IMR-90 (cell line): ENCODE data around the gene CHRM1. TPM values are rescaled to one million over a fixed set of nuclear protein-coding genes. Genes with fewer than 3 reads are reported as not detected.

Experiments used
- ATAC-seq: fragments of 200-7000 bp; cut with Tn5 transposase; 2 replicates; pipeline ENCODE4 v1.9.1; 2020; ENCODE audit warnings: low read depth, mild to moderate bottlenecking, moderate library complexity
- BruUV-seq: library from RNA; stranded (reverse); fragments of 400-500 nt; replicated peaks from 2 replicates; lab custom pipeline; 2021; lab: Mats Ljungman, UMichigan
- CTCF ChIA-PET: fragments of 300-600 bp; formaldehyde crosslinking; extraction: SDS; loops from one replicate; lab custom pipeline; 2021; ENCODE audit warnings: antibody characterized with exemption; lab: Yijun Ruan, JAX
- POLR2A ChIA-PET: fragments of 300-600 bp; sonication (Branson Sonifier 250); formaldehyde crosslinking; loops from one replicate; lab custom pipeline; 2022; ENCODE audit warnings: antibody characterized with exemption; ENCODE audit not compliant: unreplicated experiment; lab: Charles Lee
- DNase-seq: peaks from one replicate; pipeline ENCODE4 v3.0.0; 2013
- H2AFZ ChIP-seq: replicated peaks from 2 replicates; pipeline ENCODE3; 2013; ENCODE audit warnings: low read length, mild to moderate bottlenecking; ENCODE audit not compliant: poor library complexity
- H2AK5ac ChIP-seq: 2 replicates; pipeline ENCODE4 v1.6.1; 2013; ENCODE audit warnings: low read depth, low read length, inconsistent platforms
- H2AK9ac ChIP-seq: replicated peaks from 2 replicates; pipeline ENCODE3; 2013; ENCODE audit warnings: mild to moderate bottlenecking, low read depth, low read length, moderate library complexity; ENCODE audit not compliant: poor library complexity
- H2BK120ac ChIP-seq: 2 replicates; pipeline ENCODE4 v1.6.1; 2013; ENCODE audit warnings: low read depth, low read length, inconsistent platforms
- H2BK15ac ChIP-seq: 3 replicates; pipeline ENCODE4 v1.6.1; 2013; ENCODE audit warnings: low read depth, low read length, inconsistent platforms
- H2BK20ac ChIP-seq: 2 replicates; pipeline ENCODE4 v1.6.1; 2013; ENCODE audit warnings: low read depth, mild to moderate bottlenecking, inconsistent platforms, low read length, moderate library complexity
- H2BK5ac ChIP-seq: 2 replicates; pipeline ENCODE4 v1.6.1; 2013; ENCODE audit warnings: mild to moderate bottlenecking, low read depth, low read length, inconsistent platforms; ENCODE audit not compliant: poor library complexity, severe bottlenecking
- H3K14ac ChIP-seq: replicated peaks from 2 replicates; pipeline ENCODE4 v1.6.1; 2013; ENCODE audit warnings: low read depth, low read length, inconsistent platforms
- H3K18ac ChIP-seq: 2 replicates; pipeline ENCODE4 v1.6.1; 2013; ENCODE audit warnings: low read depth, low read length, control low read depth
- H3K23ac ChIP-seq: 2 replicates; pipeline ENCODE4 v1.6.1; 2013; ENCODE audit warnings: low read depth, low read length, inconsistent platforms
- H3K27ac ChIP-seq: 2 replicates; pipeline ENCODE4 v1.5.1; 2013; ENCODE audit warnings: mild to moderate bottlenecking, control low read depth, low read length; ENCODE audit not compliant: insufficient read depth
- H3K27me3 ChIP-seq: 2 replicates; pipeline ENCODE4 v1.6.1; 2013; ENCODE audit warnings: low read length; ENCODE audit not compliant: control insufficient read depth, insufficient read depth
- H3K36me3 ChIP-seq: 2 replicates; pipeline ENCODE4 v1.6.1; 2013; ENCODE audit warnings: low read length, mixed read lengths; ENCODE audit not compliant: control insufficient read depth, insufficient read depth
- H3K4ac ChIP-seq: 2 replicates; pipeline ENCODE4 v1.6.1; 2013; ENCODE audit warnings: low read depth, low read length, inconsistent platforms
- H3K4me1 ChIP-seq: 2 replicates; pipeline ENCODE4 v1.6.1; 2013; ENCODE audit warnings: low read length, mixed read lengths; ENCODE audit not compliant: control insufficient read depth, insufficient read depth
- H3K4me2 ChIP-seq: 2 replicates; pipeline ENCODE4 v1.6.1; 2013; ENCODE audit warnings: low read depth, mild to moderate bottlenecking, control low read depth, low read length, moderate library complexity
- H3K4me3 ChIP-seq: 2 replicates; pipeline ENCODE4 v1.5.1; 2013; ENCODE audit warnings: low read depth, mild to moderate bottlenecking, control low read depth, low read length, moderate library complexity; ENCODE audit not compliant: insufficient read depth
- H3K56ac ChIP-seq: 2 replicates; pipeline ENCODE4 v1.6.1; 2013; ENCODE audit warnings: low read length, inconsistent platforms; ENCODE audit not compliant: insufficient read depth; ENCODE audit errors: extremely low read depth
- H3K79me1 ChIP-seq, 2 experiments: 2 replicates each; pipeline ENCODE4 v1.6.1; 2013; ENCODE audit warnings: low read length in 2 of 2, inconsistent platforms in 1 of 2, low read depth in 1 of 2
- H3K9ac ChIP-seq: 2 replicates; pipeline ENCODE4 v1.6.1; 2013; ENCODE audit warnings: low read depth, low read length, control low read depth
- H3K9me1 ChIP-seq: 2 replicates; pipeline ENCODE4 v1.6.1; 2013; ENCODE audit warnings: low read length, inconsistent platforms; ENCODE audit not compliant: insufficient read depth
- H3K9me3 ChIP-seq: 2 replicates; pipeline ENCODE4 v1.6.1; 2013; ENCODE audit warnings: low read length; ENCODE audit not compliant: control insufficient read depth, insufficient read depth
- H4K20me1 ChIP-seq: 2 replicates; pipeline ENCODE4 v1.6.1; 2013; ENCODE audit warnings: low read length, inconsistent platforms; ENCODE audit not compliant: insufficient read depth
- H4K5ac ChIP-seq: 2 replicates; pipeline ENCODE4 v1.6.1; 2013; ENCODE audit warnings: mild to moderate bottlenecking, low read depth, low read length, control low read depth
- H4K8ac ChIP-seq, 2 experiments: 2 replicates each; pipeline ENCODE4 v1.6.1; 2013; ENCODE audit warnings: low read depth in 2 of 2, low read length in 2 of 2, control low read depth in 1 of 2, inconsistent platforms in 1 of 2
- H4K91ac ChIP-seq: 2 replicates; pipeline ENCODE4 v1.6.1; 2013; ENCODE audit warnings: low read depth, low read length, inconsistent platforms; ENCODE audit not compliant: insufficient read depth
- BHLHE40 ChIP-seq: fragments of 150-350 bp; IDR thresholded peaks from 2 replicates; pipeline ENCODE4 v1.6.1; 2016; ENCODE audit warnings: mild to moderate bottlenecking, low read depth, low read length
- CEBPB ChIP-seq: IDR thresholded peaks from 2 replicates; pipeline ENCODE4 v1.6.1; 2012; ENCODE audit warnings: low read depth, low read length, improper control_type of control experiment
- CHD1 ChIP-seq: IDR thresholded peaks from 2 replicates; pipeline ENCODE4 v1.6.1; 2012; ENCODE audit warnings: low read depth, low read length, improper control_type of control experiment
- FOS ChIP-seq: fragments of 150-350 bp; IDR thresholded peaks from 2 replicates; pipeline ENCODE4 v1.6.1; 2016; ENCODE audit warnings: low read depth, low read length
- MAFK ChIP-seq: IDR thresholded peaks from 2 replicates; pipeline ENCODE4 v1.6.1; 2012; ENCODE audit warnings: low read depth, low read length, improper control_type of control experiment
- MAZ ChIP-seq: IDR thresholded peaks from 2 replicates; pipeline ENCODE4 v1.6.1; 2012; ENCODE audit warnings: low read depth, mild to moderate bottlenecking, low read length, improper control_type of control experiment, moderate library complexity, borderline replicate concordance
- MXI1 ChIP-seq: IDR thresholded peaks from 2 replicates; pipeline ENCODE4 v1.6.1; 2012; ENCODE audit warnings: low read depth, mild to moderate bottlenecking, low read length, moderate library complexity, borderline replicate concordance
- NFE2L2 ChIP-seq: fragments of 150-350 bp; IDR thresholded peaks from 2 replicates; pipeline ENCODE4 v1.6.1; 2016; ENCODE audit warnings: low read depth, mild to moderate bottlenecking, low read length
- POLR2A ChIP-seq: IDR thresholded peaks from 2 replicates; pipeline ENCODE4 v1.6.1; 2012; ENCODE audit warnings: mild to moderate bottlenecking, low read depth, low read length
- RAD21 ChIP-seq: IDR thresholded peaks from 2 replicates; pipeline ENCODE4 v1.6.1; 2012; ENCODE audit warnings: low read length, improper control_type of control experiment
- RCOR1 ChIP-seq: IDR thresholded peaks from 2 replicates; pipeline ENCODE4 v1.6.1; 2012; ENCODE audit warnings: mild to moderate bottlenecking, low read length, improper control_type of control experiment; ENCODE audit not compliant: insufficient replicate concordance
- SMC3 ChIP-seq: fragments of 150-350 bp; IDR thresholded peaks from 2 replicates; pipeline ENCODE4 v1.6.1; 2016; ENCODE audit warnings: low read depth, mild to moderate bottlenecking, antibody characterized with exemption, low read length, moderate library complexity
- WGBS, 2 experiments: methylation state at CpG; one replicate each; pipeline versions ENCODE4 v1.1.5 to v1.1.7; 2013; ENCODE audit warnings: missing lambda C conversion rate in 2 of 2; ENCODE audit not compliant: insufficient read length in 1 of 2; ENCODE audit errors: extremely low coverage in 2 of 2; 5-methylcytosine and 5-hydroxymethylcytosine counted together
- dilution Hi-C: fragments of 300-500 bp; cut with HindIII; formaldehyde crosslinking; loops from one replicate; pipeline ENCODE4 v1.14.3; 2018; ENCODE audit warnings: low sequenced_read_pairs; ENCODE audit not compliant: unreplicated experiment
- in situ Hi-C: fragments of 300-500 bp; cut with MboI; formaldehyde crosslinking; loops from 3 replicates; pipeline ENCODE4 v1.14.3; 2019; ENCODE audit warnings: low sequenced_read_pairs, inconsistent platforms, mixed read lengths
- intact Hi-C: fragments of 100-400 bp; cut with micrococcal nuclease; formaldehyde crosslinking; loops from 2 replicates; pipeline ENCODE4 v1.10.0; 2022
- polyA plus RNA-seq, 3 experiments: library from polyadenylated mRNA; depleted of rRNA; stranded (reverse); fragments of >200 nt; gene quantifications; 2 replicates each; pipeline ENCODE4 v1.2.3, GENCODE V29; 2012; ENCODE audit warnings: low replicate concordance in 1 of 3
- total RNA-seq: library from RNA; depleted of rRNA; stranded (reverse); fragments of >200 nt; gene quantifications from 2 replicates; pipeline ENCODE4 v1.2.3, GENCODE V29; 2012
- TF ChIP-seq, protein P1 (sequence below): conservative IDR thresholded peaks from 2 replicates; pipeline ENCODE4 v1.5.1; 2012; ENCODE audit warnings: mild to moderate bottlenecking, low read depth, low read length, improper control_type of control experiment
- TF ChIP-seq, protein P2 (sequence below): fragments of 150-350 bp; IDR thresholded peaks from 2 replicates; pipeline ENCODE4 v1.6.1; 2017; ENCODE audit warnings: mild to moderate bottlenecking, antibody characterized with exemption, low read length, low read depth

The CHRM1 gene
- total and polyA plus RNA-seq, 2 of the 4 experiments (the other 2 are of a cell fraction): not detected

DNA sequence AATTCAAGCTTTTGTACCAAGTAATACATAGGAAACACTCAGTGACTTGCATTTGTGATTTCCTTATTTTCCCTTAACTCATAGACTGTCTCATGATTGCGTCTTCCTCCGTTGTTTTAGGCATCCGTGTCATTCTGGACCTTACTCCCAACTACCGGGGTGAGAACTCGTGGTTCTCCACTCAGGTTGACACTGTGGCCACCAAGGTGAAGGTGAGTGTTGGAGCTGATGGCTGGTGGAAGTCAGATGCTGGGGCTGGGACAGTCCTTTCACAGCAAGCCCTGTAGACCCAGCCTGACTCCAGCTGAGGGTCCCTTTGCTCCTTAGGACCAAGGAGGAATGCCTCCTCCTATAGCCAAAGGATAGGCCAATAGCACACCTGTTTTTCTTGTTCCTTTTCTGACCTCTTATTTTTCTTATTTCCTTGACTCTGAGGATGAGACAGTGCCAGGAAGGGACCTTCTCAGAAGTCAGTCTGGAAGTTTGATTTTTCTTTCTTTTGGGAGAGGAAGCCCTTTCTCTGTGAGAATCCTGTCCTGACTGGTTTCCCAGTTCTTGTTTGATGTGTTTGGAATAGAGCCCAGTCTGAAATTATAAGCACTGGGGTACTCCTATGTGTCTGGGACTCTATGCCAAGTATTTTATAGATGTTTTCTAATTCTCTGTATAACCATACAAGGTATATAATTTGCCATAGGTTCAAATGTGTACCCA, 38.2 kb downstream of the CHRM1 start:
- Histone ChIP-seq H3K56ac (peak overlapping the region; percentile 100; the same call in 1 of the 2 replicates), H4K91ac (peak overlapping the region; percentile 100), H2BK5ac (peak overlapping the region; percentile 96), H3K9ac (peak overlapping the region; percentile 100), H3K36me3 (peaks cover 56% of the 10 kb centered on the region), H2BK120ac (peak overlapping the region; percentile 41), H2AFZ (no peak overlapping the region), H2BK20ac (no peak overlapping the region), H3K4me2 (peak overlapping the region; percentile 98), H3K4me1 (peaks cover 29% of the 10 kb centered on the region), H3K4me3 (peak overlapping the region; percentile 92), H2AK9ac (peak overlapping the region; percentile 56), H3K4ac (peak overlapping the region; percentile 100), H4K8ac (peak overlapping the region; percentile 21 to 96; a peak in 2 of 4 replicates), H3K27me3 (no peaks in the 10 kb centered on the region), H3K23ac (peak overlapping the region; percentile 79), H3K9me1 (peaks cover 10% of the 10 kb centered on the region; the same call in 1 of the 2 replicates), H3K27ac (peak overlapping the region; percentile 98), H4K20me1 (peaks cover 61% of the 10 kb centered on the region), H4K5ac (peak overlapping the region; percentile 76), H3K14ac (peak overlapping the region; percentile 100), H3K9me3 (no peaks in the 10 kb centered on the region), H3K18ac (peak overlapping the region; percentile 45), H2AK5ac (peak overlapping the region; percentile 90; the same call in 1 of the 2 replicates), H3K79me1 (peaks cover 27 to 78% of the 10 kb centered on the region in 2 experiments), H2BK15ac (0 out of 3 replicates have a peak overlapping the region, but pooled peaks have one; percentile 5)
- ATAC-seq (no peak), DNase-seq (no peak)
- POLR2A ChIA-PET: interaction anchor here (0.5 to 0.6 kb wide), 2 partner anchors 139 to 264 kb away, joined by 3 to 4 read pairs; no protein-coding TSS in a partner anchor
- in situ Hi-C loops: loop anchor here (25.0 kb wide), 1 partner anchor 779 kb away; the partner anchor contains the start of gene ATL3
- WGBS, 2 experiments: no CpG with 5 or more reads among the region's 5 CpGs
- no TSS peak for BruUV-seq
- dilution Hi-C loops: no loop called here
- CTCF ChIA-PET: no interaction called here
- intact Hi-C loops: loop anchor here (5.0 kb wide), 1 partner anchor 96 kb away; the partner anchor contains the start of gene TMEM179B
- TF ChIP-seq RCOR1 (no peak), CEBPB (no peak), POLR2A (no peak), CHD1 (no peak), BHLHE40 (no peak), MXI1 (no peak), FOS (no peak), SMC3 (no peak), NFE2L2 (no peak), MAZ (no peak), MAFK (no peak), RAD21 (no peak)
- TF ChIP-seq, protein P1, sequence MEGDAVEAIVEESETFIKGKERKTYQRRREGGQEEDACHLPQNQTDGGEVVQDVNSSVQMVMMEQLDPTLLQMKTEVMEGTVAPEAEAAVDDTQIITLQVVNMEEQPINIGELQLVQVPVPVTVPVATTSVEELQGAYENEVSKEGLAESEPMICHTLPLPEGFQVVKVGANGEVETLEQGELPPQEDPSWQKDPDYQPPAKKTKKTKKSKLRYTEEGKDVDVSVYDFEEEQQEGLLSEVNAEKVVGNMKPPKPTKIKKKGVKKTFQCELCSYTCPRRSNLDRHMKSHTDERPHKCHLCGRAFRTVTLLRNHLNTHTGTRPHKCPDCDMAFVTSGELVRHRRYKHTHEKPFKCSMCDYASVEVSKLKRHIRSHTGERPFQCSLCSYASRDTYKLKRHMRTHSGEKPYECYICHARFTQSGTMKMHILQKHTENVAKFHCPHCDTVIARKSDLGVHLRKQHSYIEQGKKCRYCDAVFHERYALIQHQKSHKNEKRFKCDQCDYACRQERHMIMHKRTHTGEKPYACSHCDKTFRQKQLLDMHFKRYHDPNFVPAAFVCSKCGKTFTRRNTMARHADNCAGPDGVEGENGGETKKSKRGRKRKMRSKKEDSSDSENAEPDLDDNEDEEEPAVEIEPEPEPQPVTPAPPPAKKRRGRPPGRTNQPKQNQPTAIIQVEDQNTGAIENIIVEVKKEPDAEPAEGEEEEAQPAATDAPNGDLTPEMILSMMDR: no peak
- TF ChIP-seq, protein P2, sequence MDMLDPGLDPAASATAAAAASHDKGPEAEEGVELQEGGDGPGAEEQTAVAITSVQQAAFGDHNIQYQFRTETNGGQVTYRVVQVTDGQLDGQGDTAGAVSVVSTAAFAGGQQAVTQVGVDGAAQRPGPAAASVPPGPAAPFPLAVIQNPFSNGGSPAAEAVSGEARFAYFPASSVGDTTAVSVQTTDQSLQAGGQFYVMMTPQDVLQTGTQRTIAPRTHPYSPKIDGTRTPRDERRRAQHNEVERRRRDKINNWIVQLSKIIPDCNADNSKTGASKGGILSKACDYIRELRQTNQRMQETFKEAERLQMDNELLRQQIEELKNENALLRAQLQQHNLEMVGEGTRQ: no peak
